8988T (cell line): ENCODE measurements around the gene GSN.

ENCODE experiments used
- DNase-seq: peaks from one replicate; pipeline ENCODE4 v3.0.0; 2011

GSN gene

GRCh38 chr9:121305269-121305994, 37.5 kb downstream of the GSN start:
- DNase-seq: no peak

DNA sequence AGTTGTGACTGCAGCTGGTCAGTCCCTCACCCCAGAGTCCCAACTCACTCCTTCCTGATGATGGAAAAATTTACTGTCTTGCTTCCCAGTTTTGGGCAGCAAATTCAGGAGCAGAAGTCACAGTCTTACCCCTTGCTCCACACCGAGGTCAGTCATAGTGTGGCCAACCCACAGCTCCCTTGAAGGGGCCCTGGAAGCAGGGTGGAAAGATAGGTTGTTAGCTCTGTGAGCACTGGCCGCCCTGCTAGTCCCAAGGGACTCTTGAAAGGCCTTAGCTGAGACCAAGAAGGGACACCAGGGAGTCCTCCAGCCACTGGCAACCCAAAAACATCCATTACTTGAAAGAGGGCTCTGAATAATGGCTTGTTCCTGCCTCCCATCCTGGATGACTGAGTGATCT, 40.0 kb downstream of the GSN start:
- DNase-seq: no peak

DNA sequence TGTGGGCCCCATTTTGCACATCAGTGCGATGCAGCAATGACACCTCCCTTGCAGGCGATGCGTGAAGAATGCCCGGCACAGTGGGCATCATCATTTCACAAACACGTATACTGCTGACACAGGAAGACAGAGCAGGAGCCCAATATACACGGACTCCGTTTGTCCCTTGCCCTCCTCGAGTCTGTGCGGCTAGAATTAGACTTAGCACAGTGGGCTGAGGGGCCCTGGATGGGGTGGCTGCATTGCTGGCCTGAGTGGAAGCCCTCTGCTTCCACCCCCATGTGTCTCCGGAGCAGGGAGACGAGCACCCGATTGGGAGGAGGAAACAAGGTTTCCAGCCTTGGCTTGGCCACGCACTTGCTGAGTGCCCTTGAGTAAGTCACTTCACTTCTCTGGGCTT, 40.8 kb downstream of the GSN start:
- DNase-seq: no peak

GRCh38 chr9:121309171-121309570, 41.2 kb downstream of the GSN start:
- DNase-seq: no peak

DNA sequence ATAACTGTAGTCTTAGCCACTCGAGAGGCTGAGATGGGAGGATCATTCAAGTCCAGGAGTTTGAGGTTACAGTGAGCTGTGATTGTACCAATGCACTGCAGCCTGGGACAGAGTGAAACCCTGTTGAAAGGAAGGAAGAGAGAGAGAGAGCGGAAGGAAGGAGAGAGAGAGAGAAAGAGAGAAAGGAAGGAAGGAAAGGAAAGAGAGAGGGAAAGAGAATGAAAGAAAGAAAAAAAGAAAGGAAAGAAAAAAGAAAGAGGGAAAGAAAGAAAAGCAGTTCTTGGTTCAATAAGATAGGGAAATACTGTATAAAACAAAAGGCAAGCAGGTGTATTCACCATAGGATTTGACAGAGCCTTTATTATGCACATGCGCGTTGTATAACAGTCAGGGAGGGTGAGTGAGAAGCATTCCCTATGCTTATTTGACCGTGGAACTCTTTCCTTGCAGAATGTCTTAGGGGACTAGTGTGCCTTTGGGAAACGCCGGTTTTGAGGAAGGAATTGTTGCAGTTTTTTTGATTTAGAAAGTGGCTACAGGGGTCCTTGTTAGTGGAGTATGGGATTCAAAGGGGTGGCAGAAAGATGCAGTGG, 42.0 kb downstream of the GSN start:
- no peak for DNase-seq

- DNase-seq: no peak
These were observed 42.6 kb downstream of the GSN start for GRCh38 chr9:121310571-121310970.

GRCh38 chr9:121312169-121312568, 44.2 kb downstream of the GSN start:
- DNase-seq: no peak

DNA sequence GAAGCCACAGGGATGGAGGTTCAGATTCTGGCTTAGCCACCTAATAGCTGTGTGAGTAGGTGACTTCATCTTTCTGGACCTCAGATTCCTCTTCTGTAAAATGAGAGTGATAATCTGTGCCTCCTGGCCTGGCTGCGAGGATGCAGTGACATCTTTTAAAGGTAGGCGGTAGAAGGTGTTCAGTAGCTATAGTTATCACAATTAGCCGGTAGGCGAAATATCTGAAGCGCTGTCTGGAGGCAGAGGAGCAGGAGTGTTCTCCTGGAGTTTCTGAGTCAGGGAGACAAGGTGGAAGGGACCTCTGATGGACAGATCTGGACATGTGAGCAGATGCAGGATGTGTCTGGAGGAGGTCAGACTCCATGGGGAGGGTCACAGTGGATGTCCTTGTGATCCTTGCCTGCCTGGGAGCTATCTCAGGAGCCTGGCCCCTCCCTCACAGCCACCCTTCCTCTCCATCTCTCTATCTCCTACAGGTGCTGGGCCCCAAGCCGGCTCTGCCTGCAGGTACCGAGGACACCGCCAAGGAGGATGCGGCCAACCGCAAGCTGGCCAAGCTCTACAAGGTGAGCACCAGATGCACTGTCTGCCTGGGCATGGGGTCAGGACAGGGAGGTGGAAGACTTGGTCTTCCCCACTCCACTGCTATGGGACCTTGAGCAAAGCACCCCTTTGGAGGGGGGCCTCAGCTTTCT, 45.6 kb downstream of the GSN start:
- DNase-seq: no peak

DNA sequence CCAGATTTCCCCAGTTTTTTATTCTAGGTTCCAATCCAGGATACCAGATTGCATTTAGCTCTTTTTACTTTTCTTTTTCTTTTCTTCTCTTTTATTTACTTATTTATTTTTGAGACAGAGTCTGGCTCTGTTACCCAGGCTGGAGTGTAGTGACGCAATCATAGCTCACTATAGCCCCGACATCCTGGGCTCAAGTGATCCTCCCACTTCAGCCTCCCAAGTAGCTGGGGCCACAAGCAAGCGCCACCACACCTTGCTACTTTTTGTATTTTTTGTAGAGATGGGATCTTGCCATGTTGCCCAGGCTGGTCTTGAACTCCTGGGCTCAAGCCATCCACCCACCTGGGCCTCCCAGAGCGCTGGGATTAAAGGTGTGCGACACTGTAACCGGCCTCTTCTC, 48.4 kb downstream of the GSN start:
- no peak for DNase-seq

- DNase-seq: no peak
These were observed 49.0 kb downstream of the GSN start for GRCh38 chr9:121316852-121317373.

DNA sequence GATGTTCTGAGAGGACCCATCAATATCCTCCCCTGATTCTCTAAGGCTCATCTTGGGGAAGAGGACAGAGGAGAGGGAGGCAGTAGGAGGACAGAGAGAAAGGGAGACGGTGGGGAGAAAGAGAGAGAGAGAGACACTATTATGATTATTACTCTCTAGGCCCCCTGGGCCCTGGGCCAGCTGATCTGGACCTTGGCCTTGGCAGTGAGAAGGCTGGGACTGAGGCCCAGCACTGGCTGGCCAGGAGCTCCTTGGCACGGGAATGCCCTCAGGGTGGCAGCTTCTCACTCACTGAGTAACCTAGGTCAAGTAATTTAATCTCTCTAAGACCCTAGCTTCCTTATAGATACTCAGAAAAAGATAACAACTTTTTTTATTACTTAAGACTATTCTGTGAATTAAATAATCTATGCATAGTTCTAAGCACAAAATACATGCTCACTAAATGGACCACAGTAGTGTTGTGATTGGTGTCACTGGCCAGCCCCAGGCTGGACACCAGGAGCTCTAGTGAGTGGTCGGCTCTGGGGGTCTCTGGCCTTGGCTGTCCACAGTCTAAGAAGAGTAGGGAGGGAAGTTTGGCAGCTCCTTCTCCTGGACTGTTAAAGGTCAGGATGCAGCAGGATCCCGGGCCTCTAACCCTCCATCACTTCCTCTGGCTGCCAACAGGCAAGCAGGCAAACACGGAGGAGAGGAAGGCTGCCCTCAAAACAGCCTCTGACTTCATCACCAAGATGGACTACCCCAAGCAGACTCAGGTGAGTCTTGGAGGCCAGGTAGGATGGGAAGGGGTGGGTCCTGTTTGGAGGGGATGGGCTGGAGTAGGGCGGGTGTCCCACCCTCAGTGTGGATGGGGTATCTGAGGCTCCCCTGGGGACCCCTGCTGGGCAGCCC, 50.0 kb downstream of the GSN start:
- DNase-seq: no peak

DNA sequence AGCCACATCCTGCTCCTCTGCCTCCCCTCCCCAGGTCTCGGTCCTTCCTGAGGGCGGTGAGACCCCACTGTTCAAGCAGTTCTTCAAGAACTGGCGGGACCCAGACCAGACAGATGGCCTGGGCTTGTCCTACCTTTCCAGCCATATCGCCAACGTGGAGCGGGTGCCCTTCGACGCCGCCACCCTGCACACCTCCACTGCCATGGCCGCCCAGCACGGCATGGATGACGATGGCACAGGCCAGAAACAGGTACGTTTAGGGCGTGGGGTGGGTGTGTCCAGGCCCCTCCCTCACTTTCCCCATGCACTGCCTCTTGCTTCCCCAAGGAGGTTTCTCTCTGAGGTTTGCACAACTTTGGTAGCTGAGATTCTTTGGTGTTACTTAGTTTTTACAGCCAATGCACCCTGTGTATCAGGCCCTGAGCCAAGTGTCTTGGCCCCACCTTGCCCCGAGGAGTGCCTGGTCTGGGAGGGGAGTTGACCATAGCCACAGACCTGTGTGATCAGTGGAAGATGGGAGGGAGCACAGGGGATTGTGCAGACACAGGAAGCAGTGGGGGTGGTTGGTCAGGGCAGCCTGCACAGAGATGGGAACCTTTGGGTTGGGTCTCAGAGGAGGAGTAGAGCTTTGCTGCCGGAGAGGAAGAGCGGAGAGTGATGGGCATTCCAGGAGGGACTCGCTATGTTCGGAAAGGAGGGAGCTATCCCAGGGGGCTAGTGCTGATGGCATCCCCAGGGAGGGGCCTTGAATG, 50.8 kb downstream of the GSN start:
- DNase-seq: no peak

DNA sequence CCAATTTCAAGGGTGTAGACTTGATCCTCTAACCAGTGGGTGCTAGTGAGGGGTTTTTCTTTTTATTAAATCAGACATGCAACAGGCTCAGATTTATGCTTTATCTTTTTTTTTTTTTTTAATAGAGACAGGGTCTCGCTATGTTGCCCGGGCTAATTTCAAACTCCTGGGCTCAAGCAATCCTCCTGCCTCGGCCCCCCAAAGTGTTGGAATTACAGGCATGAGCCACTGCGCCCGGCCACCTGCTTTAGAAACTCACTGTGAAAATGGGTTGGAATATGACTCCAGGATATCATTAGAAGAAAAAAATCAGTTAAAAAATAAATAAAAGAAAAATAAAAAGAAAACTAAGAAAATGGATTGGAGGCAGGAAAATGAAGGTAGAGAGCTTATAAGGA, 51.4 kb downstream of the GSN start:
- no peak for DNase-seq

GRCh38 chr9:121321016-121321503, 53.1 kb downstream of the GSN start:
- no peak for DNase-seq

- DNase-seq: no peak
These were observed 54.2 kb downstream of the GSN start for GRCh38 chr9:121322037-121322736.

DNA sequence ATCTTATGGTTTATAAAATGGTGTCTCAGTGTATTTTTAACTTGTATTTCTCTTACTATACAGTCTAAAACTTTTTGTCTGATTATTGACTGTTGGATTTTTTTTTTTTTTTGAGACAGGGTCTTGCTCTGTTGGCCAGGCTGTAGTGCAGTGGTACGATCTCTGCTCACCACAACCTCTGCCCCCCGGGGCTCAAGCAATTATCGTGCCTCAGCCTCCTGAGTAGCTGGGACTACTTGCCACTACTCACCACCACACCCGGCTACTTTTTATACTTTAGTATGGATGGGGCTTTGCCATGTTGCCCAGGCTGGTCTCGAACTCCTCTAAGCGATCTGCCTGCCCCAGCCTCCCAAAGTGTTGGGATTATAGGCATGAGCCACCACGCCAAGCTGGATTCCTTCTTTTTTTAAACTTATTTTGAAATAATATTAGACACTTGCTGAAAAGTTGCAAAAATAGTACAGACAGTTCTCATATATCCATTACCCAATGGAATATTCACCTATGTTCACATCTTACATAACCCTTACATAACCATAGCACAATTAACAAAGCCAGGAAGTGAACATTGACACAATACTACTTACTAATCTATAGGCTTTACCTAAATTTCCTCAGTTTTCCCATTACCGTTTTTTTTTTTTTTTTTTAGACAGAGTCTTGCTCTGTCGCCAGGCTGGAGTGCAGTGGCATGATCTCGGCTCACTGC, 54.9 kb downstream of the GSN start:
- no peak for DNase-seq

- no peak for DNase-seq
These were observed 55.6 kb downstream of the GSN start for GRCh38 chr9:121323449-121324151.

DNA sequence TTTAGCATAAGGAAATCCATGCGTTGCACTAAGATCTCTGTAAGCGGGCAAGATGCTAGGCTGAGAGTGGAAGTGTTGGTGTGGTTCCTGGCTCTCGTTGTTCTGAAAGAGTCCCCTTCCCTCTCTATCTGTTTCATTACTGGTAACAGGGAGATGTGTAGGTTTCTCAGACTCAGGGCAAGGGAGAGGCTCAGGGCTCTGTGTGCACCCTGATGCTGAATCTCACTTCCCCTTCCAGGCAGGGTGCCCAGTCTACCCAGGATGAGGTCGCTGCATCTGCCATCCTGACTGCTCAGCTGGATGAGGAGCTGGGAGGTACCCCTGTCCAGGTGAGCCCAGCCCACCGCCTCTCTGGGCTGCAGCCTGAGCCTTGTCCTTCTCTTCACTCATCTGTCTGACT, 56.4 kb downstream of the GSN start:
- no peak for DNase-seq

GRCh38 chr9:121324755-121325154, 56.8 kb downstream of the GSN start:
- DNase-seq: no peak

- no peak for DNase-seq
These were observed 57.4 kb downstream of the GSN start for GRCh38 chr9:121325387-121325786.
